Body of pancreas (tissue), 4 donors: Measurements from ENCODE around the gene USP21.

Experiments used
- POLR2A ChIP-seq, 3 donors: fragments of 450-650 bp; IDR thresholded peaks; one replicate each; pipeline ENCODE4 v1.6.1; 2016; ENCODE audit warnings: antibody characterized with exemption in 3 of 3, mild to moderate bottlenecking in 2 of 3
- TF ChIP-seq, protein P1 (sequence below), 7 experiments: fragments of 450-650 bp in 4 of 7; fragments of 200-600 bp in 3 of 7; sonication (generic) in 3 of 7; IDR thresholded peaks; one replicate each; pipeline ENCODE4 v1.5.1; 2016 to 2019; ENCODE audit warnings: antibody characterized with exemption in 7 of 7

DNA sequence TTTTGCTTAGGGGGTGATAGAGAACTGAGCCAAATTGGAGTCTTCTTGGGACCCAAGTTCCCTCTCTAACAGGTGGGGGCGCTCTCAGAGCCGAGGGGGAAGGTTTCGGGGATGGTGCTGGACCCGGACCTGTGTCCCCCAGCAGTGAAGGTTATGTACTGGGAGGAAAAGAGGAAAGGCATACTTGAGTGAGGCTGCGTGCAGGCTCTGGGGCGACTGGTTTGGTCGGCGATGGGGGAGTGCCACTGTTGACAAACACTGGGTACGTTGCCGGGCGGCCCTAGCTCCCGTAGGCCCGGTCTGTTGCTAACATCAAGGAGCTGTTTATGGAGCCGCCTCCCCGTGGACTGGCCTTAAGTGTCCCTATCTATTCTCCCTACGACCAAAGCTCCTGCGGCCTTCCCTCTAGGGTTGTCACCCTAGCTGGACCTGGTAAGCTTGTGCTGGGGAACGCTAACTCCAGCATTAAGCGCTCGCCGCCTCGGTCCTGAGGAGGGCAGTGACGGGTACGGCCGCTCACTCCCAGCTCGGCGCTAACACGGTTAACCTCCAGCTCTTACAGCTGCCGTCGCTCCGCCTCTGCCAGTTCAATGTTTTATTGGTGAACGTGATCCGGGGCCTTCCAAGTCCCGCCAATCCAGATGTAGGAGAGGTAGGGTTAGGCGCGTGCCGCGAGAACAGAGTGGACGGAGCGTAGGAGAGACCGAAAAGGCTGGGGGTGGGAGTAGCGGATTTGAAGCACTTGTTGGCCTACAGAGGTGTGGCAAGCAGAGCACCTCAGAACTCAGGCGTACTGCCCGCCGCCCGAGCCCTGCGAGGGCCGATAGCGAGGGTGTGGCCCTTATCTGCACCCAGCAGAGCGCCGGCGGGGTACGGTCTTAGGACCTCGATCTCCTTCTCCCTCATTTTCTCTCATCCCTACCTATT lies 6.7 kb downstream of the USP21 start, which contains the start of gene PPOX:
- TF ChIP-seq, protein P1, sequence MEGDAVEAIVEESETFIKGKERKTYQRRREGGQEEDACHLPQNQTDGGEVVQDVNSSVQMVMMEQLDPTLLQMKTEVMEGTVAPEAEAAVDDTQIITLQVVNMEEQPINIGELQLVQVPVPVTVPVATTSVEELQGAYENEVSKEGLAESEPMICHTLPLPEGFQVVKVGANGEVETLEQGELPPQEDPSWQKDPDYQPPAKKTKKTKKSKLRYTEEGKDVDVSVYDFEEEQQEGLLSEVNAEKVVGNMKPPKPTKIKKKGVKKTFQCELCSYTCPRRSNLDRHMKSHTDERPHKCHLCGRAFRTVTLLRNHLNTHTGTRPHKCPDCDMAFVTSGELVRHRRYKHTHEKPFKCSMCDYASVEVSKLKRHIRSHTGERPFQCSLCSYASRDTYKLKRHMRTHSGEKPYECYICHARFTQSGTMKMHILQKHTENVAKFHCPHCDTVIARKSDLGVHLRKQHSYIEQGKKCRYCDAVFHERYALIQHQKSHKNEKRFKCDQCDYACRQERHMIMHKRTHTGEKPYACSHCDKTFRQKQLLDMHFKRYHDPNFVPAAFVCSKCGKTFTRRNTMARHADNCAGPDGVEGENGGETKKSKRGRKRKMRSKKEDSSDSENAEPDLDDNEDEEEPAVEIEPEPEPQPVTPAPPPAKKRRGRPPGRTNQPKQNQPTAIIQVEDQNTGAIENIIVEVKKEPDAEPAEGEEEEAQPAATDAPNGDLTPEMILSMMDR (IDR thresholded peaks at IDR 0.05) = peak in 6 of 7 experiments; percentile 5 to 47 (median 34)
- peak; percentile 48 to 90 (median 77) for TF ChIP-seq POLR2A (IDR thresholded peaks at IDR 0.05)
